Measurements from ENCODE around the gene RBM47. TPM values are rescaled to one million over a fixed set of nuclear protein-coding genes. Genes with fewer than 3 reads are reported as not detected.

Gene RBM47
- total RNA-seq, 1 donor from 2014 or later, result 0.98 TPM

DNA sequence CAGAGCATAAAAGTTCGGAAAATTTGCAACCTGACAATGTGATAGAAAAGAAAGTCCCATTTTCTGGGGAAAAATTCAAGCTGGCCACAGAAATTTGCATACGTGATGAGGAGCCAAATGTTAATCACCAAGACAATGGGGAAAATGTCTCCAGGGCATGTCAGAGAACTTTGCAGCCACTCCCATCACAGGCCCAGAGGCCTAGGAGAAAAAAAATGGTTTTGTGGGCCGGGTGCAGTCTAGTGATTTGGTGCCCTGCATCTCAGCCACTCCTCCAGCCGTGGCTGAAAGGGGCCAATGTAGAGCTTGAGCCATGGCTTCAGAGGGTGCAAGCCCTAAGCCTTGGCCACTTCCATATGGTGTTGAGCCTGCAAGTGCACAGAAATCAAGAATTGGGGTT lies 223.3 kb downstream of the RBM47 start:
- Mint-ChIP-seq H3K4me3 (ENCODE audit: unreplicated experiment) (no peak overlapping the region), H3K36me3 (ENCODE audit: unreplicated experiment) (peaks cover 11% of the 10 kb centered on the region)

GRCh38 chr4:40405193-40405592 lies 224.5 kb downstream of the RBM47 start:
- Mint-ChIP-seq H3K9me3 (ENCODE audit: unreplicated experiment) (peaks cover 8% of the 10 kb centered on the region), H3K27me3 (ENCODE audit: unreplicated experiment) (peaks cover 1% of the 10 kb centered on the region), H3K36me3 (ENCODE audit: unreplicated experiment) (peaks cover 11% of the 10 kb centered on the region), H3K27ac (ENCODE audit: unreplicated experiment) (no peak overlapping the region), H3K4me3 (ENCODE audit: unreplicated experiment) (no peak overlapping the region), H3K4me1 (ENCODE audit: low read depth, unreplicated experiment) (no peaks in the 10 kb centered on the region)
- TF ChIP-seq, protein P1, sequence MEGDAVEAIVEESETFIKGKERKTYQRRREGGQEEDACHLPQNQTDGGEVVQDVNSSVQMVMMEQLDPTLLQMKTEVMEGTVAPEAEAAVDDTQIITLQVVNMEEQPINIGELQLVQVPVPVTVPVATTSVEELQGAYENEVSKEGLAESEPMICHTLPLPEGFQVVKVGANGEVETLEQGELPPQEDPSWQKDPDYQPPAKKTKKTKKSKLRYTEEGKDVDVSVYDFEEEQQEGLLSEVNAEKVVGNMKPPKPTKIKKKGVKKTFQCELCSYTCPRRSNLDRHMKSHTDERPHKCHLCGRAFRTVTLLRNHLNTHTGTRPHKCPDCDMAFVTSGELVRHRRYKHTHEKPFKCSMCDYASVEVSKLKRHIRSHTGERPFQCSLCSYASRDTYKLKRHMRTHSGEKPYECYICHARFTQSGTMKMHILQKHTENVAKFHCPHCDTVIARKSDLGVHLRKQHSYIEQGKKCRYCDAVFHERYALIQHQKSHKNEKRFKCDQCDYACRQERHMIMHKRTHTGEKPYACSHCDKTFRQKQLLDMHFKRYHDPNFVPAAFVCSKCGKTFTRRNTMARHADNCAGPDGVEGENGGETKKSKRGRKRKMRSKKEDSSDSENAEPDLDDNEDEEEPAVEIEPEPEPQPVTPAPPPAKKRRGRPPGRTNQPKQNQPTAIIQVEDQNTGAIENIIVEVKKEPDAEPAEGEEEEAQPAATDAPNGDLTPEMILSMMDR (IDR thresholded peaks at IDR 0.05; ENCODE audit: partially characterized antibody, unreplicated experiment), result no peak
- no peak for DNase-seq

More for the DNA sequence above, 223.3 kb downstream of the RBM47 start:
- H3K27ac Mint-ChIP-seq (ENCODE audit: unreplicated experiment), result no peak overlapping the region
- DNase-seq, result no peak
- H3K4me1 Mint-ChIP-seq (ENCODE audit: low read depth, unreplicated experiment), result no peaks in the 10 kb centered on the region
- H3K27me3 Mint-ChIP-seq (ENCODE audit: unreplicated experiment), result peaks cover 1% of the 10 kb centered on the region
- peaks cover 8% of the 10 kb centered on the region for H3K9me3 Mint-ChIP-seq (ENCODE audit: unreplicated experiment)
- TF ChIP-seq, protein P1 (IDR thresholded peaks at IDR 0.05; ENCODE audit: partially characterized antibody, unreplicated experiment), result no peak

DNA sequence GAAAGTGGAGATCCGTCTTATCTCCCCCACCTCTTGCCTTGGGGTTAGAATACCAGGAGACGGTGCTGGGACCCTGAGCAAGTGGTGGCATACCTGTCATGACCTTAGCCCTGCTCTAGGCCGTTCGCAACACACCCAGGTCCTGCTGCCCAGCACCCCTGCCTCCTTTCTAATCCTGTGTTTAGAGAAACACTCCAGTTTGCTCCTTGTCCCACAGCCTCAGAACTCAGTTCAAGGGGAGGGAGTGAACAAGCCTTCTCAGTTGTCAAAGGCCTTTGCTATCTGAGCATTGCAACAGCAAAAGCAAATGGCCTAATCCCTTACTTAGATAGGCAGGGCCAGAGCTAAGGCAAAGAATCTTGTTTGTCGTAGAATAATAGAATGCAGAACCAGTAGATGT lies 226.6 kb downstream of the RBM47 start:
- H3K27me3 Mint-ChIP-seq (ENCODE audit: unreplicated experiment), result peaks cover 1% of the 10 kb centered on the region
- no peak for DNase-seq
- H3K27ac Mint-ChIP-seq (ENCODE audit: unreplicated experiment), result no peak overlapping the region
- H3K9me3 Mint-ChIP-seq (ENCODE audit: unreplicated experiment), result peaks cover 8% of the 10 kb centered on the region
- TF ChIP-seq, protein P1 (IDR thresholded peaks at IDR 0.05; ENCODE audit: partially characterized antibody, unreplicated experiment), result no peak
- no peak overlapping the region for H3K4me3 Mint-ChIP-seq (ENCODE audit: unreplicated experiment)
- H3K36me3 Mint-ChIP-seq (ENCODE audit: unreplicated experiment), result peaks cover 11% of the 10 kb centered on the region
- no peaks in the 10 kb centered on the region for H3K4me1 Mint-ChIP-seq (ENCODE audit: low read depth, unreplicated experiment)

DNA sequence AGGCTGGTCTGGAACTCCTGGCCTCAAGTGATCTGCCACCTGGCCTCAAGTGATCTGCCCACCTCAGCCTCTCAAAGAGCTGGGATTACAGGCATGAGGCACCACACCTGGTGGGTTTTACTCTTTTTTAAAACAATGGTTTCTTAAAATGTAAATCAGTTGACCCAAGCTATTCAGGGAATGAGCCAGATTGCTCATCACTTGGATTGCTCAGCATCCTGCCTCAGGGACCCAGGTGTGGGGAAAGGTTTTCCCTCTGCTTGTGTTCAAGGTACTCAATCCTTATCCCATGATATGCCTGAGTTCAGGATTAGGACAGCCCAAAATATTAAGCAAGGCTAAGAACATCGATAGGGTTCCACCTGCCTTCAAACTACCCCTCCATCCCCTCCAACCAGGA lies 227.1 kb downstream of the RBM47 start:
- H3K4me3 Mint-ChIP-seq (ENCODE audit: unreplicated experiment), result no peak overlapping the region
- no peak overlapping the region for H3K27ac Mint-ChIP-seq (ENCODE audit: unreplicated experiment)
- no peaks in the 10 kb centered on the region for H3K27me3 Mint-ChIP-seq (ENCODE audit: unreplicated experiment)

GRCh38 chr4:40401631-40402030 lies 228.0 kb downstream of the RBM47 start:
- Mint-ChIP-seq H3K4me1 (ENCODE audit: low read depth, unreplicated experiment) (no peaks in the 10 kb centered on the region), H3K27ac (ENCODE audit: unreplicated experiment) (no peak overlapping the region), H3K36me3 (ENCODE audit: unreplicated experiment) (no peaks in the 10 kb centered on the region), H3K27me3 (ENCODE audit: unreplicated experiment) (no peaks in the 10 kb centered on the region), H3K4me3 (ENCODE audit: unreplicated experiment) (no peak overlapping the region), H3K9me3 (ENCODE audit: unreplicated experiment) (peaks cover 1% of the 10 kb centered on the region)
- TF ChIP-seq, protein P1 (IDR thresholded peaks at IDR 0.05; ENCODE audit: partially characterized antibody, unreplicated experiment), result no peak
- DNase-seq, result no peak

More for the DNA sequence above, 227.1 kb downstream of the RBM47 start:
- H3K4me1 Mint-ChIP-seq (ENCODE audit: low read depth, unreplicated experiment), result no peaks in the 10 kb centered on the region
- TF ChIP-seq, protein P1 (IDR thresholded peaks at IDR 0.05; ENCODE audit: partially characterized antibody, unreplicated experiment), result no peak
- DNase-seq, result no peak
- H3K9me3 Mint-ChIP-seq (ENCODE audit: unreplicated experiment), result peaks cover 6% of the 10 kb centered on the region
- peaks cover 6% of the 10 kb centered on the region for H3K36me3 Mint-ChIP-seq (ENCODE audit: unreplicated experiment)

Data from glutamatergic neuron (in vitro differentiated cells).